HepG2 (cell line): ENCODE measurements around the gene MBTPS1. TPM values are rescaled to one million over a fixed set of nuclear protein-coding genes. Genes with fewer than 3 reads are reported as not detected.
A peak's percentile ranks its signal among the peaks of the same experiment; 100 is the strongest.

ENCODE experiments used
- FOXO1 ChIP-seq: sonication (generic); formaldehyde crosslinking; IDR thresholded peaks from 2 replicates; pipeline ENCODE4 v1.4.0; 2020; ENCODE audit warnings: missing genetic modification reagents
- FOXP1 ChIP-seq, 2 experiments: fragments of 450-650 bp in 1 of 2; IDR thresholded peaks; 2 replicates each; pipeline ENCODE4 v1.6.1; 2017 to 2018; ENCODE audit warnings: antibody characterized with exemption in 1 of 2
- GATAD2A ChIP-seq: IDR thresholded peaks from 2 replicates; pipeline ENCODE4 v1.6.1; 2016
- GLMP ChIP-seq: sonication (generic); formaldehyde crosslinking; IDR thresholded peaks from 2 replicates; pipeline ENCODE4 v1.9.0; 2021; ENCODE audit warnings: missing genetic modification reagents, mild to moderate bottlenecking, borderline replicate concordance
- HDAC2 ChIP-seq: sonication (generic); formaldehyde crosslinking; IDR thresholded peaks from 2 replicates; pipeline ENCODE4 v1.4.0; 2020; ENCODE audit warnings: missing genetic modification reagents
- HMGXB4 ChIP-seq, 2 experiments: sonication (generic) in 1 of 2; formaldehyde crosslinking in 1 of 2; IDR thresholded peaks; 2 replicates each; pipeline versions ENCODE4 v1.4.0 to v1.6.1; 2018 to 2020; ENCODE audit warnings: missing genetic modification reagents in 2 of 2, borderline replicate concordance in 1 of 2, low read depth in 1 of 2, mild to moderate bottlenecking in 1 of 2, missing biosample characterization in 1 of 2
- IRF2 ChIP-seq: IDR thresholded peaks from 2 replicates; pipeline ENCODE4 v1.6.1; 2018; ENCODE audit warnings: missing genetic modification reagents, missing compliant biosample characterization
- JUN ChIP-seq: sonication (generic); formaldehyde crosslinking; IDR thresholded peaks from 2 replicates; pipeline ENCODE4 v1.4.0; 2020; ENCODE audit warnings: mild to moderate bottlenecking, missing genetic modification reagents
- KAT2B ChIP-seq: fragments of 150-350 bp; IDR thresholded peaks from 2 replicates; pipeline ENCODE4 v1.6.1; 2014; ENCODE audit warnings: low read depth, low read length, borderline replicate concordance
- MIER2 ChIP-seq: IDR thresholded peaks from 2 replicates; pipeline ENCODE4 v1.6.1; 2016; ENCODE audit warnings: missing biosample characterization, missing genetic modification reagents
- MXI1 ChIP-seq: IDR thresholded peaks from 3 replicates; pipeline ENCODE4 v1.6.1; 2012; ENCODE audit warnings: low read depth, low read length, inconsistent platforms, borderline replicate concordance
- RAD21 ChIP-seq: fragments of 450-650 bp; formaldehyde crosslinking; IDR thresholded peaks from 2 replicates; pipeline ENCODE4 v1.5.0; 2020; ENCODE audit warnings: mild to moderate bottlenecking
- RFXAP ChIP-seq: sonication (generic); formaldehyde crosslinking; IDR thresholded peaks from 2 replicates; pipeline ENCODE4 v1.4.0; 2020; ENCODE audit warnings: missing genetic modification reagents, borderline replicate concordance
- RXRB ChIP-seq: IDR thresholded peaks from 2 replicates; pipeline ENCODE4 v1.6.1; 2016; ENCODE audit warnings: borderline replicate concordance, missing genetic modification reagents, missing compliant biosample characterization
- SETDB1 ChIP-seq: sonication (generic); formaldehyde crosslinking; IDR thresholded peaks from 2 replicates; pipeline ENCODE4 v1.5.1; 2020; ENCODE audit warnings: missing genetic modification reagents, mild to moderate bottlenecking, borderline replicate concordance
- SOX5 ChIP-seq: IDR thresholded peaks from 2 replicates; pipeline ENCODE4 v1.6.1; 2016; ENCODE audit warnings: borderline replicate concordance
- TAF15 ChIP-seq: fragments of 200-400 bp; formaldehyde crosslinking; IDR thresholded peaks from one replicate; pipeline ENCODE4 v1.6.1; 2018; ENCODE audit warnings: mild to moderate bottlenecking, low read depth, low read length; ENCODE audit not compliant: poor library complexity, severe bottlenecking
- TEAD3 ChIP-seq: optimal IDR thresholded peaks from 2 replicates; pipeline ENCODE3; 2016; ENCODE audit warnings: borderline replicate concordance
- TFAP4 ChIP-seq: sonication (generic); IDR thresholded peaks from 2 replicates; pipeline ENCODE4 v1.6.1; 2016; ENCODE audit warnings: low read depth, borderline replicate concordance
- TRIM22 ChIP-seq: fragments of 450-650 bp; IDR thresholded peaks from 2 replicates; pipeline ENCODE4 v1.6.1; 2017
- ZNF331 ChIP-seq: sonication (generic); formaldehyde crosslinking; IDR thresholded peaks from 2 replicates; pipeline ENCODE4 v1.4.0; 2020; ENCODE audit warnings: missing genetic modification reagents
- ZNF335 ChIP-seq: sonication (generic); formaldehyde crosslinking; IDR thresholded peaks from 2 replicates; pipeline ENCODE4 v1.4.0; 2020; ENCODE audit warnings: missing genetic modification reagents
- ZNF343 ChIP-seq: sonication (generic); formaldehyde crosslinking; IDR thresholded peaks from 2 replicates; pipeline ENCODE4 v1.4.0; 2020; ENCODE audit warnings: mild to moderate bottlenecking, missing genetic modification reagents
- ZNF691 ChIP-seq: sonication (generic); formaldehyde crosslinking; IDR thresholded peaks from 2 replicates; pipeline ENCODE4 v1.4.0; 2020; ENCODE audit warnings: missing genetic modification reagents, low read depth, mild to moderate bottlenecking, borderline replicate concordance
- polyA plus RNA-seq, 8 experiments: library from polyadenylated mRNA; depleted of rRNA in 3 of 8; stranded (reverse) in 7 of 8; unstranded in 1 of 8; fragments of >200 nt; fragmentation: Illumina TruSeq in 4 of 8; extraction: Trizol in 4 of 8; gene quantifications; 2 replicates each; pipeline versions ENCODE4 v1.2.1 to v1.2.3, GENCODE V29; 2011 to 2016; ENCODE audit warnings: low read depth in 4 of 8, missing spikeins in 1 of 8, mixed read lengths in 1 of 8; ENCODE audit not compliant: insufficient read depth in 1 of 8
- total RNA-seq, 5 experiments: library from RNA; depleted of rRNA; stranded (reverse); fragments of >200 nt; fragmentation: Illumina TruSeq; extraction: Trizol; gene quantifications; 2 replicates each; pipeline ENCODE4 v1.2.3, GENCODE V29; 2016; ENCODE audit warnings: low read depth in 1 of 5

The MBTPS1 gene
- total and polyA plus RNA-seq, 2 of the 13 experiments (the other 11 are each of a cell fraction or from before 2014, with no cell fraction given): 56.7 to 91.3 TPM

GRCh38 chr16:84048270-84048669 is 68.5 kb downstream of the MBTPS1 start (continued):
- 0 out of 4 replicates have a peak, but pooled peaks of 1 of the 2 experiments have one; percentile 13 for TF ChIP-seq HMGXB4 (CRISPR knock-in tag; IDR thresholded peaks at IDR 0.05; ENCODE audit: borderline replicate concordance in 1 of 2, low read depth in 1 of 2)
- 0 out of 2 replicates have a peak, but pooled peaks have one; percentile 28 for TF ChIP-seq RFXAP (CRISPR knock-in tag)
- no peak for TF ChIP-seq TRIM22
- 0 out of 2 replicates have a peak, but pooled peaks have one; percentile 28 for TF ChIP-seq GATAD2A (CRISPR knock-in tag)
- TF ChIP-seq KAT2B: no peak
- TF ChIP-seq TFAP4: no peak
- peak; percentile 13; the same call in 1 of the 2 replicates for TF ChIP-seq ZNF331
- 0 out of 2 replicates have a peak, but pooled peaks have one; percentile 14 for TF ChIP-seq IRF2 (CRISPR knock-in tag)
- TF ChIP-seq FOXP1 (IDR thresholded peaks at IDR 0.05): no peak
- TF ChIP-seq FOXP1 (CRISPR knock-in tag; IDR thresholded peaks at IDR 0.05): peak; percentile 17; the same call in 1 of the 2 replicates
- TF ChIP-seq JUN: no peak
- TF ChIP-seq TAF15: no peak
- no peak for TF ChIP-seq ZNF691
- peak; percentile 57 for TF ChIP-seq FOXO1 (CRISPR knock-in tag)
- peak; percentile 61; the same call in 1 of the 2 replicates for TF ChIP-seq SOX5 (CRISPR knock-in tag)
- TF ChIP-seq MIER2 (CRISPR knock-in tag): 0 out of 2 replicates have a peak, but pooled peaks have one; percentile 39
- TF ChIP-seq RXRB (CRISPR knock-in tag): no peak
- TF ChIP-seq ZNF335 (CRISPR knock-in tag): no peak
- no peak for TF ChIP-seq GLMP (CRISPR knock-in tag)
- TF ChIP-seq MXI1: no peak
- peak; percentile 6 for TF ChIP-seq TEAD3 (CRISPR knock-in tag)
- TF ChIP-seq ZNF343 (CRISPR knock-in tag): no peak
- peak; percentile 47; the same call in 1 of the 2 replicates for TF ChIP-seq RAD21
- no peak for TF ChIP-seq SETDB1 (CRISPR knock-in tag)
- TF ChIP-seq HDAC2 (CRISPR knock-in tag): peak; percentile 47; the same call in 1 of the 2 replicates
